Neural cell (in vitro differentiated cells): ENCODE measurements around the gene SH2D1A. TPM values are rescaled to one million over a fixed set of nuclear protein-coding genes. Genes with fewer than 3 reads are reported as not detected.

Source experiments
- H2AFZ ChIP-seq: fragments of 200-600, 300-800 bp; sonication (generic), shearing (Covaris generic); 2 replicates; pipeline ENCODE4 v1.6.0; 2014; ENCODE audit warnings: low read depth, mild to moderate bottlenecking, antibody characterized with exemption, low read length, moderate library complexity
- H3F3A ChIP-seq: fragments of 200-600 bp; shearing (Covaris generic); 2 replicates; pipeline ENCODE4 v1.6.1; 2016; ENCODE audit warnings: mild to moderate bottlenecking, moderate library complexity, mixed read lengths, antibody characterized with exemption, low read length; ENCODE audit not compliant: insufficient read depth, poor library complexity, severe bottlenecking
- H3K27ac ChIP-seq: fragments of 200-600, 300-800 bp; sonication (generic), shearing (Covaris generic); 2 replicates; pipeline ENCODE4 v1.5.1; 2014; ENCODE audit warnings: mild to moderate bottlenecking, low read length, moderate library complexity
- H3K27me3 ChIP-seq: fragments of 300-800, 200-600 bp; sonication (generic), shearing (Covaris generic); 2 replicates; pipeline ENCODE4 v1.6.0; 2014; ENCODE audit warnings: mild to moderate bottlenecking, low read depth, low read length, moderate library complexity; ENCODE audit not compliant: insufficient read depth
- H3K36me3 ChIP-seq: fragments of 300-800, 200-600 bp; sonication (generic), shearing (Covaris generic); 2 replicates; pipeline ENCODE4 v1.5.1; 2014; ENCODE audit warnings: mild to moderate bottlenecking, antibody characterized with exemption, low read length, moderate library complexity; ENCODE audit not compliant: insufficient read depth
- H3K4me2 ChIP-seq: fragments of 300-800, 200-600 bp; sonication (generic), shearing (Covaris generic); 2 replicates; pipeline ENCODE4 v1.6.0; 2014; ENCODE audit warnings: mild to moderate bottlenecking, low read length
- H3K4me3 ChIP-seq: fragments of 300-800, 200-600 bp; sonication (generic), shearing (Covaris generic); 2 replicates; pipeline ENCODE4 v1.5.1; 2014; ENCODE audit warnings: mild to moderate bottlenecking, low read length, moderate library complexity
- H3K79me2 ChIP-seq: fragments of 200-600 bp; shearing (Covaris generic); replicated peaks from 2 replicates; pipeline ENCODE4 v1.6.0; 2014; ENCODE audit warnings: mild to moderate bottlenecking, low read length, moderate library complexity; ENCODE audit not compliant: insufficient read depth
- H3K9ac ChIP-seq: fragments of 300-800, 200-600 bp; sonication (generic), shearing (Covaris generic); 2 replicates; pipeline ENCODE4 v1.6.1; 2016; ENCODE audit warnings: mild to moderate bottlenecking, low read length, mixed read lengths
- H3K9me2 ChIP-seq: fragments of 200-600 bp; shearing (Covaris generic); 2 replicates; pipeline ENCODE4 v1.6.1; 2016; ENCODE audit warnings: mild to moderate bottlenecking, low read length, mixed read lengths; ENCODE audit not compliant: insufficient read depth
- H3K9me3 ChIP-seq: fragments of 200-600, 300-800 bp; sonication (generic), shearing (Covaris generic); 2 replicates; pipeline ENCODE4 v1.6.1; 2016; ENCODE audit warnings: mild to moderate bottlenecking, mixed run types, low read length, moderate library complexity, mixed read lengths
- H4K20me1 ChIP-seq: fragments of 200-600 bp; shearing (Covaris generic); 2 replicates; pipeline ENCODE4 v1.6.1; 2016; ENCODE audit warnings: mild to moderate bottlenecking, mixed run types; ENCODE audit not compliant: insufficient read depth
- CTCF ChIP-seq: fragments of 450-650 bp; IDR thresholded peaks from 2 replicates; pipeline ENCODE4 v1.5.1; 2014; ENCODE audit warnings: antibody characterized with exemption, mild to moderate bottlenecking, moderate library complexity; ENCODE audit not compliant: poor library complexity, severe bottlenecking
- EP300 ChIP-seq: fragments of 450-650 bp; conservative IDR thresholded peaks from 2 replicates; pipeline ENCODE4 v1.6.1; 2014; ENCODE audit warnings: antibody characterized with exemption, mild to moderate bottlenecking, moderate library complexity; ENCODE audit not compliant: poor library complexity, severe bottlenecking
- EZH2 ChIP-seq: fragments of 200-600, 300-800 bp; shearing (Covaris generic), sonication (generic); IDR thresholded peaks from 2 replicates; pipeline ENCODE4 v1.6.1; 2014; ENCODE audit warnings: antibody characterized with exemption, low read length, borderline replicate concordance, mild to moderate bottlenecking; ENCODE audit not compliant: insufficient read depth, poor library complexity, severe bottlenecking
- MXI1 ChIP-seq: fragments of 450-650 bp; conservative IDR thresholded peaks from 2 replicates; pipeline ENCODE4 v1.6.1; 2014; ENCODE audit warnings: antibody characterized with exemption, mild to moderate bottlenecking; ENCODE audit not compliant: poor library complexity, severe bottlenecking
- POLR2AphosphoS5 ChIP-seq: IDR thresholded peaks from 2 replicates; pipeline ENCODE4 v1.6.1; 2012
- RAD21 ChIP-seq: fragments of 450-650 bp; conservative IDR thresholded peaks from 2 replicates; pipeline ENCODE4 v1.6.1; 2014; ENCODE audit warnings: antibody characterized with exemption, mild to moderate bottlenecking, moderate library complexity
- REST ChIP-seq: IDR thresholded peaks from 2 replicates; pipeline ENCODE4 v1.6.1; 2012; ENCODE audit warnings: borderline replicate concordance
- SMC3 ChIP-seq: fragments of 450-650 bp; conservative IDR thresholded peaks from 2 replicates; pipeline ENCODE4 v1.6.1; 2014; ENCODE audit warnings: antibody characterized with exemption, mild to moderate bottlenecking, moderate library complexity; ENCODE audit not compliant: poor library complexity
- TAF1 ChIP-seq: IDR thresholded peaks from 2 replicates; pipeline ENCODE4 v1.6.1; 2012; ENCODE audit warnings: low read depth
- polyA plus RNA-seq: library from polyadenylated mRNA; depleted of rRNA; stranded (reverse); fragments of >200 nt; gene quantifications from 2 replicates; pipeline ENCODE4 v1.2.3, GENCODE V29; 2014

Gene SH2D1A
- polyA plus RNA-seq, 1 donor from 2014 or later = not detected

- Histone ChIP-seq H3K9me3 (no peaks in the 10 kb centered on the region), H3F3A (no peaks in the 10 kb centered on the region), H3K4me2 (no peak overlapping the region), H2AFZ (no peak overlapping the region), H3K4me3 (no peak overlapping the region), H3K79me2 (no peaks in the 10 kb centered on the region), H3K27me3 (no peaks in the 10 kb centered on the region), H3K9me2 (no peaks in the 10 kb centered on the region), H3K36me3 (no peaks in the 10 kb centered on the region), H3K9ac (no peak overlapping the region), H3K27ac (no peak overlapping the region), H4K20me1 (no peaks in the 10 kb centered on the region)
- TF ChIP-seq RAD21 = no peak
- TF ChIP-seq SMC3 = no peak
- no peak for TF ChIP-seq EP300
- TF ChIP-seq TAF1 = no peak
- TF ChIP-seq REST = no peak
- no peak for TF ChIP-seq MXI1
- TF ChIP-seq EZH2 = no peak
- TF ChIP-seq POLR2AphosphoS5 = no peak
- TF ChIP-seq CTCF = no peak
Observed at GRCh38 chrX:124362761-124363160, 16.4 kb downstream of the SH2D1A start.

GRCh38 chrX:124369722-124370121, 23.4 kb downstream of the SH2D1A start:
- no peaks in the 10 kb centered on the region for H3K79me2 ChIP-seq
- no peaks in the 10 kb centered on the region for H3F3A ChIP-seq
- H3K27ac ChIP-seq = no peak overlapping the region
- no peak overlapping the region for H3K9ac ChIP-seq
- H3K36me3 ChIP-seq = no peaks in the 10 kb centered on the region
- no peak overlapping the region for H2AFZ ChIP-seq
- H3K4me3 ChIP-seq = no peak overlapping the region
- H3K9me2 ChIP-seq = no peaks in the 10 kb centered on the region
- TF ChIP-seq REST = no peak
- no peak for TF ChIP-seq CTCF
- TF ChIP-seq SMC3 = no peak
- no peak for TF ChIP-seq EZH2
- no peak for TF ChIP-seq RAD21
- no peak for TF ChIP-seq MXI1
- no peak for TF ChIP-seq EP300
- TF ChIP-seq POLR2AphosphoS5 = no peak
- TF ChIP-seq TAF1 = no peak
- H3K9me3 ChIP-seq = no peaks in the 10 kb centered on the region
- H4K20me1 ChIP-seq = no peaks in the 10 kb centered on the region
- H3K4me2 ChIP-seq = no peak overlapping the region
- no peaks in the 10 kb centered on the region for H3K27me3 ChIP-seq
